Medulla oblongata (tissue), 1 donor: ENCODE measurements around the gene DNMT1.
"Not testable (repeated sequence)": the region's sequence is repeated elsewhere in the genome, so short reads cannot be mapped to it uniquely, and the experiment has no call there.

Source experiments
- DNase-seq: peaks from one replicate; pipeline ENCODE4 v3.0.0-alpha.2; 2015; ENCODE audit errors: extremely low spot score

Gene DNMT1

GRCh38 chr19:10184636-10185035, 10.1 kb downstream of the DNMT1 start:
- no peak for DNase-seq

DNA sequence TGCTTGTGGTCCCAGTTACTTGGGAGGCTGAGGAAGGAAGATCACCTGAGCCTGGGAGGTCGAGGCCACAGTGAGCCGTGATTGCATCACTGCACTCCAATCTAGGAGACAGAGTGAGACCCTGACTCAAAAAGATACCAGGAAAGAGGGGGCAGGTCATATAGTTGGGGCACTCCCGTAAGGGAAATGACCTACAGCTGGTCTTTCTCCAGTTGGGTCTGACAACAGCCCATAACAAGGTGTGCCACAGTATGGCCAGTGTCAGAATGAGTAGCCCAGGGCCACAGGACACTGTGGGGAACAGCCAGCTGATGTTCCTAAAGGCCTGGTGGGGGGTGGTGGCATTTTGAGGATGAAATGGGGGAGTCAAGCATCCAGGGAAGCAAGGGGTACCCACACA, 10.8 kb downstream of the DNMT1 start:
- DNase-seq, result no peak

GRCh38 chr19:10182847-10183246, 11.9 kb downstream of the DNMT1 start:
- no peak for DNase-seq

DNA sequence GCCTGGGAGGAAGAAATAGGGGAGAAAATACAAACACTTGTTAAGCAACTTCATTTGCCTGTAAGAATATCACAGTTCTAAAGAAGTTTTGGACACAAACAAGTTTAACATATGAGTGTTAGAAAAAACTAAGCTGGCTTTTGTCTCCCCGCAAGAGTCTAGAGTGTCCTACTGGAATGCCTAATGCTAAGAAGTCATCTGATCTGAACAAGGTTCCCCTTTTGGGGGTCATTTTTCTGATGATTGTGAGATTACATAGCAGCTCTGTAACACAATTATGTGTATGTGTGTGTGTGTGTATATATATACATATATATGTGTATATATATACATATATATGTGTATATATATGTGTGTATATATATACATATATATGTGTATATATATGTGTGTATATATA, 12.7 kb downstream of the DNMT1 start:
- no peak for DNase-seq

DNA sequence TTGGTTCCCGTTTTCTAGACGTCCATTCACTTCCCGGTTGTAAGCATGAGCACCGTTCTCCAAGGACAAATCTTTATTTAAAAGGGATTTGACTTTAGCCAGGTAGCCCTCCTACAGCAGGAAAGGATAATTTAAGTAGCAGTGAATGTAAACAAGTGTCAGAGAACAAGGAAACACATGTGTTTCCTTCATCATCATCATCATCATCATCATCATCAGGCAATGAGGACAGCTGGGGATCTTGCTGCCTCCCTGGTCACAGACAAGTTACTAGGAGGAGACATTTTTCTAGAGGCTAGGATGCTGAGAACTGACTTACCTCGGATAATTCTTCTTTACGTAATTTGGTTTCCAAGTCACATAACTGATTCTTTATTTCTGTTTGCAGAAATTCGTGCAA, 14.3 kb downstream of the DNMT1 start:
- no peak for DNase-seq

DNA sequence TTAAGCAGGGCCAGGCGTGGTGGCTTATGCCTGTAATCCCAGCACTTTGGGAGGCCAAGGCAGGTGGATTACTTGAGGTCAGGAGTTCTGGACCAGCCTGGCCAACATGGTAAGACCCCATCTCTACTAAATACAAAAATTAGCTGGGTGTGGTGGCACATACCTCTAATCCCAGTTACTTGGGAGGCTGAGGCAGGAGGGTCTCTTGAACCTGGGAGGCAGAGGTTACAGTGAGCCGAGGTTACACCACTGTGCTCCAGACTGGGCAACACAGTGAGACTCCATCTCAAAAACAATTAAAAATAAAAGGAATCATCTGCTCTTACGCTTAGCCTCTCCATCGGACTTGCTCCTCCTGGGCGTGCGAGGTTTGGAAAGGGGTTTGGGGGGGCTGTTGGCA, 14.7 kb downstream of the DNMT1 start:
- DNase-seq, result not testable (repeated sequence)

DNA sequence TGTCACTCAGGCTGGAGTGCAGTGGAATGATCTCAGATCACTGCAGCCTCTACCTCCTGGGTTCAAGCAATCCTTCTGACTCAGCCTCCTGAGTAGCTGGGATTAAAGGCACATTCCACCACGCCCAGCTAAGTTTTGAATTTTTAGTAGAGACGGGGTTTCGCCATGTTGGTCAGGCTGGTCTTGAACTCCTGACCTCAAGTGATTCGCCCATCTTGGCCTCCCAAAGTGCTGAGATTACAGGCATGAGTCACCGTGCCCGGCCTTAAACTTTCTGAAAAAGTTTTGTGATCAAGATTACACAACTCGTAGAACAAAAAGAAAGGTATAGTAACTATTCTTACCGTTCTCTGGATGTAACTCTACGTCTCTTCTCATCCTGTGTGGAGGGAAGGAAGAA, 21.2 kb downstream of the DNMT1 start:
- no peak for DNase-seq

- no peak for DNase-seq
These were observed 26.3 kb downstream of the DNMT1 start for GRCh38 chr19:10168386-10168948.

DNA sequence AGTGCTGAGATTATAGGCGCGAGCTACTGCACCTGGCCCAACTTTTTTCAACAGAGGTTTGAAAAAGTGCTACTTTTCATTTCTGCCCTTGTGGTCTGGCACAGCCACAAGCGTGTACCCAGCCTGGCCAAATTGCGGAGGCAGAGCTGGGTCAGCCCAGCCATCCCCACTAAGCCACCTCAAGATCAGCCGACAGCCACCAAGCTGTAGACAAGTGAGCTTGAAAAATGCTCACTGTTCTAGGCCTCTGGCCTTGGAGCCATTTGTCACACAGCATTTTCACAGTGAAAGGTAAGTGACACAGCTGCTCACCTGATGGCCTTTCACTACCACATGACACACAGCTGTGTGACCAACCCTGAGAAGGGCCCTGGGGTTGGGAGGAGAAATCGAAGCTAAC, 27.3 kb downstream of the DNMT1 start:
- no peak for DNase-seq

GRCh38 chr19:10166501-10166900, 28.3 kb downstream of the DNMT1 start:
- DNase-seq, result not testable (repeated sequence)

GRCh38 chr19:10166046-10166445, 28.7 kb downstream of the DNMT1 start:
- no peak for DNase-seq

DNA sequence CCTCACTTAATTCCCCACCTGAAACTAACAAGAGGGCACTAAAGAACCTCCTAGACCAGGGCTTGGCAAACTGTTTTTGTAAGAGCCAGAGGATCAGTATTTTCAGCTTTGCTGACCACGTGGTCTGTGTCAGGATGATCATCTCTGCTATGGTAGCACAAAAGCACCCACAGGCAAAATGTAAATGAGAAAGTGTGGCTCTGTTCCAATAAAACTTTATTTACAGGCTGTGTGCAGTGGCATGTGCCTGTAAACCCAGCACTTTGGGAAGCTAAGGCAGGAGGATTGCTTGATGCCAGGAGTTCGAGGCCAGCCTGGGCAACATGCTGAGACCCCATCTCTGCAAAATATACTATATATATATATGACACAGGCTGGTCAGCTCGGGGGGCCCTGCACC, 31.2 kb downstream of the DNMT1 start:
- no peak for DNase-seq

- no peak for DNase-seq
These were observed 35.1 kb downstream of the DNMT1 start for GRCh38 chr19:10159610-10160009.

- no peak for DNase-seq
These were observed 36.3 kb downstream of the DNMT1 start for GRCh38 chr19:10158485-10158884.

DNA sequence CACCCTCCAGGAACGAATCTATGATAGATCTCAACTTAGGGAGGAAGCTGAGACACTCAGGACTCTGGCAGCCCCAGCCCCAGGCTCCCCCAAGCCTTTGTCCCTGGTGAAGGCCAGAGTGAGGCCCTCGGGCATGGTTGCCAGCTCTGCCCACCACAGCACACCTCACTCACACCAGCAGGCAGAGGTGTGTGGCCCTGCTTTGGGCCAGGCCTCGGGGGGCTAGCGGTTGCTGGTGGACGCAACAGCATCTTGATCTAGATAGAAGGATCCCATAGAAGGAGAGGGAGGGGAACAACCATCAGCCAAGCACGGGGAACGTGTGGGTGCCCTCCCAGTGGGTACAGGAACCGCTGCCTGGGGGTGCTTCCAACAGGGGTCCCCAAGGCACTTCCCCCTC, 36.7 kb downstream of the DNMT1 start:
- no peak for DNase-seq

- no peak for DNase-seq
These were observed 38.9 kb downstream of the DNMT1 start for GRCh38 chr19:10155839-10156238.

DNA sequence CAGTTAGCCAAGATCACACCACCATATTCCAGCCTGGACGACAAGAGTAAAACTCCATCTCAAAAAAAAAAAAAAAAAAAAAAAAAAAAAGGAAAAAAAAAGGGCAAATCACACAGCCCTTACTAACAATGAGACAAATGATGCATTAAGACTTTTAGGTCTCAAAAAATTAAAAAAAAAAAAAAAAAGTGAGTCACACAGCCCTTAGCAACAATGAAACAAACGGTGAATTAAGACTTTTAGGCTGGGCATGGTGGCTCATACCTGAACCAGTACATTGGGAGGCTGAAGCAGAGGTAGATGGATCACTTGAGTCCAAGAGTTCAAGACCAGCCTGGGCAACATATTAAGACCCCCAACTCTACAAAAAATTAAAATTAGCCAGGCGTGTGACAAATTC, 42.7 kb downstream of the DNMT1 start:
- no peak for DNase-seq

GRCh38 chr19:10151521-10151920, 43.2 kb downstream of the DNMT1 start:
- DNase-seq, result no peak

GRCh38 chr19:10149427-10149826, 45.3 kb downstream of the DNMT1 start:
- no peak for DNase-seq

- DNase-seq, result no peak
These were observed 48.6 kb downstream of the DNMT1 start for GRCh38 chr19:10146142-10146541.

- no peak for DNase-seq
These were observed 49.7 kb downstream of the DNMT1 start for GRCh38 chr19:10145031-10145430.

- no peak for DNase-seq
These were observed 50.4 kb downstream of the DNMT1 start for GRCh38 chr19:10144361-10144760.

DNA sequence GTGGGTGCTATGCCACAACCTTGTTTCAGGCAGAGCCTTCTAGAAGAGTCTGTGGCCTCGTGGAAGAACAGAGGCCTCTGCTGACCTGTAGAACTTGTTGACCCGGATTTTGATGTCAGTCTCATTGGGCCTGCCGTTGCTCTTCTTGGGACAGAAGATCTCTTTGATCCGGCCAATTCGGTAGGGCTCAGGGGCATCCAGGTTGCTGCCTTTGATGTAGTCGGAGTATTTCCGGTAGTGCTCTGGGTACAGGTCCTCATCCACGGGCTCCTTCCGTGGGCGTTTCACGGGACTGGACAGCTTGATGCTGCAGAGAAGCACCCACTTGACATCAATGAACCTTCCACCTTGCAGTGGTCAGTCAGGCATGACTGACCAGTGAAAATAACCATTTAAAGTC, 51.1 kb downstream of the DNMT1 start:
- no peak for DNase-seq

DNA sequence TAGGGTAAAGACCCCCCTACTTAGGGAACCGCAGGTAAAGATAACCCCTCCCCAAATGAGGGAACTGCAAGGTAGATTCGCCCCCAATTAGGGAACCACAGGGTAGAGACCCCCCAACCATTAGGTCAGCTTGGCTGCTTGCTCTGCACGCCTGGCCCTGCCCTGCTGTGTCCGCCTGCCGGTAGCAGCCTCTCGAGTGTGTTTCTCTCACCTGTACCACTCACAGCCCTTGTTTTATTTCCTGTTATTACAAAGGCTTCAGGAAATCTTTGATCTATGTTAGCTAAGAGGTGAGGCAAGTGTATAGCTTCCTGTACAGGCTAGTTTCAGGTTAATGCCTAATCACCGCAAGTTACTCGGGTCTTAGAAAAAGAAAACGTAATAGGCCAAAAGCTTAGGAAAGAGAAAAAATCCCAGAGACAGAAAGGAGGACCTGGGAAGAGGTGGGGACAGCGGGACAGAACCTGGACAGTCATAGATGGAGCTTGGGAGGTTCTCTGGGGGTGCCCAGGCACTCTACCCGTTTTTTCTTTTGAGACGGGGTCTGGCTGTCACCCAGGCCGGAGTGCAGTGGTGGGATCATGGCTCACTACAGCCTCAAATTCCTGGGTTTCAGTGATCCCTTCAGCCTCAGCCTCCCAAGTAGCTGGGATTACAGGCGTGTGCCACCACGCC, 51.9 kb downstream of the DNMT1 start:
- DNase-seq, result no peak
